Progenitor cell of endocrine pancreas (in vitro differentiated cells): Measurements from ENCODE around the gene PPP6C. TPM values are rescaled to one million over a fixed set of nuclear protein-coding genes. Genes with fewer than 3 reads are reported as not detected.
"Not testable (repeated sequence)": the region's sequence is repeated elsewhere in the genome, so short reads cannot be mapped to it uniquely, and the experiment has no call there.

Source experiments
- DNase-seq: peaks from one replicate; pipeline ENCODE4 v3.0.0; 2021; ENCODE audit warnings: low spot score; ENCODE audit not compliant: unreplicated experiment
- H3K27ac Mint-ChIP-seq: 2 replicates; pipeline ENCODE4 v1.8.0; 2021; ENCODE audit warnings: mild to moderate bottlenecking, moderate library complexity, mixed read lengths
- H3K27me3 Mint-ChIP-seq: 2 replicates; pipeline ENCODE4 v1.8.0; 2021; ENCODE audit warnings: mixed read lengths
- H3K36me3 Mint-ChIP-seq: 2 replicates; pipeline ENCODE4 v1.8.0; 2022; ENCODE audit warnings: mixed read lengths; ENCODE audit not compliant: insufficient read depth
- H3K4me1 Mint-ChIP-seq: 2 replicates; pipeline ENCODE4 v1.8.0; 2021; ENCODE audit warnings: low read depth, mixed read lengths
- H3K4me3 Mint-ChIP-seq: 2 replicates; pipeline ENCODE4 v1.8.0; 2021; ENCODE audit warnings: low read depth, mild to moderate bottlenecking, moderate library complexity, mixed read lengths
- H3K9me3 Mint-ChIP-seq: 2 replicates; pipeline ENCODE4 v1.8.0; 2021; ENCODE audit warnings: low read depth, mixed read lengths
- total RNA-seq: library from RNA; stranded (reverse); gene quantifications from 2 replicates; pipeline ENCODE4 v1.2.1, GENCODE V29; 2021
- TF ChIP-seq, protein P1 (sequence below): fragments of 200-600 bp; sonication (generic); IDR thresholded peaks from one replicate; pipeline ENCODE4 v1.5.0; 2021; ENCODE audit warnings: antibody characterized with exemption, mild to moderate bottlenecking; ENCODE audit not compliant: unreplicated experiment

Gene PPP6C
- total RNA-seq, 1 donor from 2014 or later = 32.5 TPM

DNA sequence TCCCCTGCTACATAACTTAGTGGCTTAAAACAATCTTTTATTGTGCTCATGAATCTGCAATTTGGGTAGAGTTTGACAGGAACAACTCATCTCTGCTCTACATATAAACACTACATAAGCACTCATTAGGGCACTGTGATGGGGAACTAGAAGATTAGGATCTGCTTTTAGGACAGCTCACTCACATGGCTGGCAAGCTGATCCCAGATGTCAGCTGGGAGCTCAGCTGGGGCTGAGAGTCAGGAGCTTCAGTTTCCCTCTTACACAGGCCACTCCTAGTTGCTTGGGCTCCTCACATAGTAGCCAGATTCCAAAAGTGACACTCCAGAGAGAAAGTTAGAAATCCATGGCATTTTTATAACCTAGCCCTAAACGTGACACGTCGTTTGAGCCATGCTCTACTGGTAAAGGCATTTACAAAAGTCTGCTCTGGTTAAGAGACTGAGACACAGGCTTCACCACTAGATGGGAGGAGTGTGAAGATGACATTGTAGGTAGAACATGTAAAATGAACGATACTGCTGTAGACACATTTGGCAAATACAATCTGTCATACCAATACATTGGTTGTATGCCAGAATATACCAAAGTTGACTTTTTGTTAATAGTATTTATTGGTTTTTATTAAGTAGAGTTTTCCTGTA lies 69.8 kb downstream of the PPP6C start:
- TF ChIP-seq, protein P1, sequence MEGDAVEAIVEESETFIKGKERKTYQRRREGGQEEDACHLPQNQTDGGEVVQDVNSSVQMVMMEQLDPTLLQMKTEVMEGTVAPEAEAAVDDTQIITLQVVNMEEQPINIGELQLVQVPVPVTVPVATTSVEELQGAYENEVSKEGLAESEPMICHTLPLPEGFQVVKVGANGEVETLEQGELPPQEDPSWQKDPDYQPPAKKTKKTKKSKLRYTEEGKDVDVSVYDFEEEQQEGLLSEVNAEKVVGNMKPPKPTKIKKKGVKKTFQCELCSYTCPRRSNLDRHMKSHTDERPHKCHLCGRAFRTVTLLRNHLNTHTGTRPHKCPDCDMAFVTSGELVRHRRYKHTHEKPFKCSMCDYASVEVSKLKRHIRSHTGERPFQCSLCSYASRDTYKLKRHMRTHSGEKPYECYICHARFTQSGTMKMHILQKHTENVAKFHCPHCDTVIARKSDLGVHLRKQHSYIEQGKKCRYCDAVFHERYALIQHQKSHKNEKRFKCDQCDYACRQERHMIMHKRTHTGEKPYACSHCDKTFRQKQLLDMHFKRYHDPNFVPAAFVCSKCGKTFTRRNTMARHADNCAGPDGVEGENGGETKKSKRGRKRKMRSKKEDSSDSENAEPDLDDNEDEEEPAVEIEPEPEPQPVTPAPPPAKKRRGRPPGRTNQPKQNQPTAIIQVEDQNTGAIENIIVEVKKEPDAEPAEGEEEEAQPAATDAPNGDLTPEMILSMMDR = no peak
- Mint-ChIP-seq H3K27ac (peak overlapping the region; percentile 35), H3K36me3 (peaks cover 7% of the 10 kb centered on the region), H3K4me1 (no peaks in the 10 kb centered on the region), H3K27me3 (no peaks in the 10 kb centered on the region), H3K9me3 (no peaks in the 10 kb centered on the region), H3K4me3 (no peak overlapping the region)
- DNase-seq = no peak

DNA sequence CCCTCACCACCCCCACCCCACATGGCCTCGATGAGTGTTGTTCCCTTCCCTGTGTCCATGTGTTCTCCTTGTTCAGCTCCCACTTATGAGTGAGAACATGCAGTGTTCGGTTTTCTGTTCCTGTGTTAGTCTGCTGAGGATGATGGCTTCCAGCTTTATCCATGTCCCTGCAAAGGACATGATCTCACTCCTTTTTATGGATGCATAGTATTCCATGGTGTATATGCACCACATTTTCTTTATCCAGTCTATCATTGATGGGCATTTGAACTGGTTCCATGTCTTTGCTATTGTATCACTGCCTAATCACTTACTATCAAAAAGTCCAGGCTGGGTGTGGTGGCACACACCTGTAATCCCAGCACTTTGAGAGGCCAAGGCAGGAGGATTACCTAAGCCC lies 70.9 kb downstream of the PPP6C start:
- not testable (repeated sequence) for H3K27me3 Mint-ChIP-seq, H3K27ac Mint-ChIP-seq, DNase-seq, H3K9me3 Mint-ChIP-seq, H3K4me1 Mint-ChIP-seq, H3K4me3 Mint-ChIP-seq
- peaks cover 12% of the 10 kb centered on the region for H3K36me3 Mint-ChIP-seq

- H3K36me3 Mint-ChIP-seq = peaks cover 30% of the 10 kb centered on the region
- DNase-seq, H3K4me3 Mint-ChIP-seq, H3K4me1 Mint-ChIP-seq, H3K27ac Mint-ChIP-seq, H3K27me3 Mint-ChIP-seq: not testable (repeated sequence)
- peaks cover 15% of the 10 kb centered on the region for H3K9me3 Mint-ChIP-seq
Observed at GRCh38 chr9:125114503-125114902, 75.1 kb downstream of the PPP6C start.

DNA sequence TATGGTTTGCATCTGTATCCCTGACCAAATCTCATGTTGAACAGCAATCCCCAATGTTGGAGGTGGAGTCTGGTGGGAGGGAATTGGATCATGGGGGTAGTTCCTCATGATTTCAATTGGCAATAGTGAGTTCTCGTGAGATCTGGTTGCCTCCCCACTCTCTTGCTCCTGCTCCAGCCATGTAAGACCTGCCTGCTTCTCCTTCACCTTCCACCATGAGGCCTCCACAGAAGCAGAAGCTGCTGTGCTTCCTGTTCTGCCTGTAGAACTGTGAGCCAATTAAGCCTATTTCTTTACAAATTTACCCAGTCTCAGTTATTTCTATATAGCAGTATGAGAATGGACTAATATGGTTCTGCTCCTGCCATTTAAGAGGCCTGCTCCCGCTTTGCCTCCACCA lies 79.1 kb downstream of the PPP6C start:
- Mint-ChIP-seq H3K27me3 (no peaks in the 10 kb centered on the region), H3K4me3 (no peak overlapping the region), H3K27ac (no peak overlapping the region), H3K4me1 (no peaks in the 10 kb centered on the region), H3K36me3 (peaks cover 28% of the 10 kb centered on the region), H3K9me3 (peaks cover 16% of the 10 kb centered on the region)
- TF ChIP-seq, protein P1 = no peak
- DNase-seq = no peak

DNA sequence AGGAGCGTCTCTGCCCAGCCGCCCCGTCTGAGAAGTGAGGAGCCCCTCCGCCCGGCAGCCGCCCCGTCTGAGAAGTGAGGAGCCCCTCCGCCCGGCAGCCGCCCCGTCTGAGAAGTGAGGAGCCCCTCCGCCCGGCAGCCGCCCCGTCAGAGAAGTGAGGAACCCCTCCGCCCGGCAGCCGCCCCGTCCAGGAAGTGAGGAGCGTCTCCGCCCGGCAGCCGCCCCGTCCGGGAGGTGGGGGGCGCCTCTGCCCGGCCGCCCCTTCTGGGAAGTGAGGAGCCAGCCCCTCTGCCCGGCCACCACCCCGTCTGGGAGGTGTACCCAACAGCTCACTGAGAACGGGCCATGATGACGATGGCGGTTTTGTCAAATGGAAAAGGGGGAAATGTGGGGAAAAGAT lies 81.1 kb downstream of the PPP6C start:
- H3K4me3 Mint-ChIP-seq, DNase-seq, H3K4me1 Mint-ChIP-seq, H3K27me3 Mint-ChIP-seq, H3K27ac Mint-ChIP-seq: not testable (repeated sequence)
- H3K9me3 Mint-ChIP-seq = peaks cover 16% of the 10 kb centered on the region
- H3K36me3 Mint-ChIP-seq = peaks cover 22% of the 10 kb centered on the region

DNA sequence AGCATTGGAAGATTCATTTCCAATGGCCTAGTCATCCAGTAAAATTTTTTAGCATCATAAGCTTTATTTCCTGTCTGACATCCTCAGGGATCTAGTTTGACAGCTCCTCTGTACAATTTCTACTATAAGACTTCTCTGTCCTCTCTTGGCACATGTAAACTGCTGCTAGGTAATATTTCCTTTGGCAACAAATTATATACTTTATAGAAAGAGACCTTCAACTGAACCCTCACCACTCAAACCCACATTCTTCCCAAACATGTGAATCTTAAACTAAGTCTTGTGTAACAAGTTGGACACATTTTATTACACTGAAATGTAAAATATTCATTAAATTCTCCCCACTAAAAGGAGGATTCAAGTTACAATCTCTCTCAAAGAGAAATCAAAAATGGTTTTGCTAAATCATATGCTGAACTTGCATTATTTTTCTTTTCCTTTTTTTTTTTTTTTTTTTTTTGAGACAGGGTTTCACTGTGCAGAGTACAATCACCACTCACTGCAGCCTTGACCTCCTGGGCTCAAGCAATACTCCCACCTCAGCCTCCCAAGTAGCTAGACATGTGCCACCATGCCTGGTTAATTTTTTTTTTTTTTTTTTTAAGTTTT lies 83.2 kb downstream of the PPP6C start:
- peaks cover 7% of the 10 kb centered on the region for H3K9me3 Mint-ChIP-seq
- TF ChIP-seq, protein P1 = no peak
- no peaks in the 10 kb centered on the region for H3K4me1 Mint-ChIP-seq
- no peak overlapping the region for H3K4me3 Mint-ChIP-seq
- peaks cover 12% of the 10 kb centered on the region for H3K36me3 Mint-ChIP-seq
- H3K27me3 Mint-ChIP-seq = no peaks in the 10 kb centered on the region
- H3K27ac Mint-ChIP-seq = no peak overlapping the region
- DNase-seq = no peak
